Dendritic cell treated with granulocyte-macrophage colony-stimulating factor and Interleukin-4, amounts not matched to agents 40 ng/mL and 50 ng/mL, for 4 days (primary cell): Measurements from ENCODE around the gene WDR45B.

Source experiments
- H3K27ac Mint-ChIP-seq: one replicate; pipeline ENCODE4 v1.8.0; 2022; ENCODE audit warnings: mild to moderate bottlenecking, mixed read lengths
- H3K27me3 Mint-ChIP-seq: one replicate; pipeline ENCODE4 v1.8.0; 2022; ENCODE audit warnings: mild to moderate bottlenecking, mixed read lengths
- H3K36me3 Mint-ChIP-seq: one replicate; pipeline ENCODE4 v1.8.0; 2022; ENCODE audit warnings: low read depth, mixed read lengths
- H3K4me1 Mint-ChIP-seq: one replicate; pipeline ENCODE4 v1.8.0; 2022; ENCODE audit warnings: low read depth, mixed read lengths
- H3K4me3 Mint-ChIP-seq: one replicate; pipeline ENCODE4 v1.8.0; 2022; ENCODE audit warnings: mild to moderate bottlenecking, moderate library complexity, mixed read lengths
- H3K9me3 Mint-ChIP-seq: one replicate; pipeline ENCODE4 v1.8.0; 2022; ENCODE audit warnings: mixed read lengths
- intact Hi-C: fragments of 100-400 bp; cut with micrococcal nuclease; formaldehyde crosslinking; loops from one replicate; pipeline ENCODE4 v1.15.0; 2022

WDR45B gene

DNA sequence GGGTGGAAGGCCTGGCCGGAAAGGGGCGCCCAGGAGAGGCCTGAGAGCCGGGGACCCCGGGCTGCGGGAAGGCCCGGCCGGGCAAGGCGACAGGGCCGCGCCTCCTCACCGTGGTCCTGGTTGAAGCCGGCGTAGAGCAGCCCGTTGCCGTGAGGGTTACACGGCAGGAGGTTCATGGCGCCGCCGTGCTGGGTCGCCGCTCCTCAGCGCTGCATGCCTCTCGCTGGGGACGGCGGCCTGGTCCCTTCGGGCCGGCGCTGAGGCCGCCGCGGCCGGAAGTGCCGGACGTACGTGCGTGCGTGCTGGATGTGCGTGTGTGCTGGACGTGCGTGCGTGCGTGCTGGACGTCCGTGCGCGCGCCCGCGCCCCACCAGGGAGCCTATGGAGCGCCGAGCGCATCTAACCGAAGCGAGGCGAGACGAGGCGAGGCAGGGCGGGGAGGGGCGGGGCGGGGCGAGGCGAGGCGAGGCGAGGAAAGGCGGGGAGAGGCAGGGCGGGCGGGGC is at the start of gene WDR45B:
Gene WDR45B, minus strand, starts transcription at position 280 of the 504 bp plus-strand sequence. Its CDS starts 104 bp downstream, at position 176.
- Mint-ChIP-seq H3K36me3 (peaks cover 34% of the 10 kb centered on the region), H3K27me3 (no peaks in the 10 kb centered on the region), H3K9me3 (no peaks in the 10 kb centered on the region), H3K27ac (peak within 1 kb of the TSS; percentile 66), H3K4me1 (peaks cover 40% of the 10 kb centered on the region), H3K4me3 (peak within 1 kb of the TSS; percentile 81)
- intact Hi-C loops: loop anchor here (2.0 kb wide), 1 partner anchor 103 kb away; no protein-coding TSS in a partner anchor

DNA sequence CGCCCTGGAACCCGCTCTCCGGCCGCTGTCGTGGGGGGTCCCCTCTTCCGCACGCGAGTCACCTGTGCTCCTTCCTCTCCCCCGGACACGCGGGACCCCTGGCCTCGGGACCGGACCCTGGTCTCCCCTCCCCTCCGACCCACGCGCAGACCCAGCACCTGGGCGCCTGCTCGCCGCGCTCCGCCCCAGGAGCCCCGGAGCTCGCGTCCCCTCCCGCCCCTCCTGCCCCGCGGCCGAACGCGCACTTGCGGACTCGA is 49.5 kb upstream of the WDR45B start:
- Mint-ChIP-seq H3K9me3 (peaks cover 13% of the 10 kb centered on the region), H3K27me3 (peaks cover 41% of the 10 kb centered on the region), H3K27ac (no peak overlapping the region), H3K36me3 (no peaks in the 10 kb centered on the region), H3K4me3 (peak overlapping the region; percentile 78), H3K4me1 (peaks cover 17% of the 10 kb centered on the region)
- intact Hi-C loops: no loop called here

DNA sequence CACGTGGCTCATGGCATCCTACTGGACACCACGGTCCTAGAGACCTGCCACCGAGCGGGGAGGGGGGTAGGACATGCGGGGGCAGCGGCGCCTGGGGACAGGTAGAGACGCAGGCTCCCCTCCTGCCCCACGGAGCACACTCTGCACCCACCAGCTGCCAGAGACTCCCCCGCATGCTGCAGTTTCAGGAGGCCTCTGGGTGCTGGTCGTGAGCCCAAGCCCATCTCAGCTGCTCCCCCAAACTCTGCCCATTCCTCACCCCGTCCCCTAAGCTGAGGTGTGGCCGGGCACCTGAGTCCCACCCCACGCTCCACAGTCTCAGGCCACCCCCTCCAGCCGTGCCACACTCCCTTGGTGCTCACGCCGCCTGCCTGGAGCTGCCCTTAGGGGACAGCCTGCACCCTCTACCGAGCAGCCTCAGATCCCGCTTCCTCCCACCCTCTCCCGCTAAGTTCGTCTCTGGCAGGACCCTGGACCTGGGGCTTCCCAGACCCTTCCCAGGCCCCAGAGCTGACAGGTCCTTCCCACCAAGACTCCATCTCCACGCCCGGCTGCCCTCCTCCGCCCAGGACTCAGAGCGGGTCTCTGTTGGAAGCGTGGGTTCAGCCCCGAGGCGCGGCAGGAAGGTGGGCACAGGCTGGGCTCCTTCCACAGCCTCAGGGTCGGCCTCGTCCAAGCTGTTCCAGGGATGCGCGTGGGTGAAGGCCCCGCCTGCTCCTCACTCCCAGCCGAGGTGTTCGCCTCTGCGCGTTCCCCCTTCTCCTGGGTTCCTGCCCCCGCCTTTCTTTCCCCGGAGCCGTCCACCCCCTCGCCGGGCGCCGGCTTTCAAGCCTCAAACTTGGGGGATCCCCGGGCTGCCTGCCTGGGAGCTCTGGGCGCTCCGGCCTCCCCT is 48.9 kb upstream of the WDR45B start:
- Mint-ChIP-seq H3K27me3 (peaks cover 41% of the 10 kb centered on the region), H3K4me3 (peak overlapping the region; percentile 78), H3K9me3 (peaks cover 13% of the 10 kb centered on the region), H3K27ac (no peak overlapping the region), H3K36me3 (no peaks in the 10 kb centered on the region), H3K4me1 (peaks cover 17% of the 10 kb centered on the region)
- intact Hi-C loops: no loop called here

DNA sequence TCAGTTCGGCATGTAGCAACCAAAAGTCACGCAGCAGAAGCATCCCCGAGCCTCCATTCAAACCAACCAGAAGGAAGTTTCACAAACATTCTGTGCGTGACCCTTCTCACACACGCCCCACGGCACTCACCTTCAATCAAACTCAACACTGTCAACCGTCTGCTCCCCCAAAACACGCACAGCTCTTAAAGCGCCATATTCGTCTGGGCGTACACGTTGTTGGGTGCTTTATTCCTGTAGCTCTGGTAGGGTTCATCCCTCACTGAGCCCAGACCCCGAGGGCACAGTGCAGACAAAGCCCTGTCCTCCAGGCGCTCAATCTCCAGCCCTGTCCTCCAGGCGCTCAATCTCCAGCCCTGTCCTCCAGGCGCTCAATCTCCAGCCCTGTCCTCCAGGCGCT is 48.0 kb upstream of the WDR45B start:
- no peak overlapping the region for H3K4me3 Mint-ChIP-seq
- intact Hi-C loops: no loop called here
- no peak overlapping the region for H3K27ac Mint-ChIP-seq
- peaks cover 17% of the 10 kb centered on the region for H3K4me1 Mint-ChIP-seq
- peaks cover 13% of the 10 kb centered on the region for H3K9me3 Mint-ChIP-seq
- H3K36me3 Mint-ChIP-seq: peaks cover 6% of the 10 kb centered on the region
- peaks cover 41% of the 10 kb centered on the region for H3K27me3 Mint-ChIP-seq

DNA sequence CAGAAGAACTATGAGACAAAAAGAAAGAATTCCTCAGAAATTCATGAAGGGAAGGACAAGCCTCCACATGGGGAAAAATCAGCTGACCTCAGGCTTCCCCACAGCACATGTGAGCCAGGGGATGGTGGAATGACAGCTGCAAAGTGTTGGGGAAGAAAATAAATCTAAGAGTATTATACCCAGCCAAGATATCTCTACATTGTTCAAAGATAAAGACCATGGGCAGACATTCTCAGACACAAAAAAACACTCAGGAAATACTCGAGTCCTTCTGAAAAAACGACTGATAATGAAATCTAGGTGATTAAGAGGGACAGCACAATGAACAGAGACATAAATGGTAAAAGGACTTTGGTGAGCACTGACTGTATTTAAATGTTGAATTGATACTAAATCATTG is 46.4 kb upstream of the WDR45B start:
- Mint-ChIP-seq H3K27ac (no peak overlapping the region), H3K36me3 (peaks cover 7% of the 10 kb centered on the region), H3K4me1 (peaks cover 15% of the 10 kb centered on the region), H3K9me3 (peaks cover 13% of the 10 kb centered on the region), H3K4me3 (no peak overlapping the region), H3K27me3 (peaks cover 37% of the 10 kb centered on the region)
- intact Hi-C loops: no loop called here

DNA sequence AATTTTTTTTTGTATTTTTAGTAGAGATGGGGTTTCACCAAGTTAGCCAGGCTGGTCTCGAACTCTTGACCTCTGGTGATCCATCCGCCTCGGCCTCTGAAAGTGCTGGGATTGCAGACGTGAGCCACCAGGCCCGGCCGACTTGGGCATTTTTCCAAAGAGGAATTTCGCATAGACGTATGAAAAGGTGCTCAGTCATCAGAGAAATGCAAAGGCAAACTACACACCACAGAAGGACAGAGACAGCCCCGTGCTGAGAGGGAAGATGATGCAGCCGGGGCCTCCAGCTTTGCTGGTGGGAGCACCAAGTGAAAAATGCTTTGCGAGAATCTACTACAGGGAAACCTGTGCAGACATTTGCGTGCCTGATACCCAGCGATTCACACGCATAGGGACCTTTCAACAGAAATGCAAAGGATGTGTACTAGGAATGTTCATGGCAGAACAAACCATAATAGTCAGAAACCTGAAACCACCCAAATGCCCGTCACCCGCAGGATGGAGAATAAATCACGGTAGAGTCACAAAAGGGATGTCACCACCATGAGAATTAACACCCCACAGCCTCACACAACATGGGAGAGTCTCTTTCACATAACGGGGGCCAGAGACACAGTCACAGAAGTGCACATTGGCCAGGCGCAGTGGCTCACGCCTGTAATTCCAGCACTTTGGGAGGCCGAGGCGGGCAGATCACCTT is 45.1 kb upstream of the WDR45B start:
- intact Hi-C loops: no loop called here
- peaks cover 8% of the 10 kb centered on the region for H3K4me1 Mint-ChIP-seq
- H3K36me3 Mint-ChIP-seq: peaks cover 7% of the 10 kb centered on the region
- peaks cover 13% of the 10 kb centered on the region for H3K9me3 Mint-ChIP-seq
- H3K27me3 Mint-ChIP-seq: peaks cover 31% of the 10 kb centered on the region
- H3K27ac Mint-ChIP-seq: no peak overlapping the region
- H3K4me3 Mint-ChIP-seq: no peak overlapping the region

DNA sequence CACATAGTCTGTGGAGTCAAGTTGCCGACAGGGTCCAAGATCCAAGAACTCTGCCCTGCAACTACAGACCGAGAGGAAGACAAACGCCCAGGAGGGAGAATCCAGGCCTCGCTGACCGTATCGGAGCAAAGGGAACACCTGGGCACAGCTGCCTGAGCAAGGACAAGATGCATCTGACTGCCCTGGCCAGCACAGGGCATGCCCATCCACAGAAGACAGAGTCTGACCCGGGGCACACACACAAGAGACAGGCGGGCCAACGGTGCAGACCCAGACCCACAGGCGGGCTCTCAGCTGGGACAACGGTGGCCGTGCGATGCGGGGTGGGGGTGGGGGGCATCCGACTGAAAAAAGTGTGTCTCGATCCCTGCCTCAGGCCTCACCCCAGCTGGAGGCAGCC is 44.0 kb upstream of the WDR45B start:
- Mint-ChIP-seq H3K27me3 (peaks cover 22% of the 10 kb centered on the region), H3K36me3 (peaks cover 7% of the 10 kb centered on the region), H3K4me3 (no peak overlapping the region), H3K4me1 (peaks cover 5% of the 10 kb centered on the region), H3K27ac (no peak overlapping the region), H3K9me3 (peaks cover 13% of the 10 kb centered on the region)
- intact Hi-C loops: no loop called here

DNA sequence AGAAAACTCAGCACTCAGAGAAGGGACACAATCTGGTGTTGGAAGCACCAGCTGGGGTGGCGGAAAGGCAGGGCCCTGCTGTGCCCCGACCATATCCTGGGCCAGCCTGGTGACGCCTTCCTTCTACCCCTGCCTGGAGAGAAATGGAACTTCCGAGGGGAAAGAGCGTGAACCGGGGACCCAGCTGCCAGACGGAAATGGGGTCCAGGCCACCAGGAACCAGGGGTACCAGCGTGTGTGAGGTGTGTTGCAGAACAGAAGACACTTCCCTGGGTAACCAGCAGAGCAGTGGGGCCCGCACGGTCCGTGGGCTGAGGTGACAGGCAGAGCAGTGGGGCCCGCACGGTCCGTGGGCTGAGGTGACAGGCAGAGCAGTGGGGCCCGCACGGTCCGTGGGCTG is 43.5 kb upstream of the WDR45B start:
- Mint-ChIP-seq H3K4me1 (no peaks in the 10 kb centered on the region), H3K27me3 (peaks cover 17% of the 10 kb centered on the region), H3K36me3 (peaks cover 7% of the 10 kb centered on the region), H3K4me3 (no peak overlapping the region), H3K9me3 (peaks cover 13% of the 10 kb centered on the region), H3K27ac (no peak overlapping the region)
- intact Hi-C loops: no loop called here

DNA sequence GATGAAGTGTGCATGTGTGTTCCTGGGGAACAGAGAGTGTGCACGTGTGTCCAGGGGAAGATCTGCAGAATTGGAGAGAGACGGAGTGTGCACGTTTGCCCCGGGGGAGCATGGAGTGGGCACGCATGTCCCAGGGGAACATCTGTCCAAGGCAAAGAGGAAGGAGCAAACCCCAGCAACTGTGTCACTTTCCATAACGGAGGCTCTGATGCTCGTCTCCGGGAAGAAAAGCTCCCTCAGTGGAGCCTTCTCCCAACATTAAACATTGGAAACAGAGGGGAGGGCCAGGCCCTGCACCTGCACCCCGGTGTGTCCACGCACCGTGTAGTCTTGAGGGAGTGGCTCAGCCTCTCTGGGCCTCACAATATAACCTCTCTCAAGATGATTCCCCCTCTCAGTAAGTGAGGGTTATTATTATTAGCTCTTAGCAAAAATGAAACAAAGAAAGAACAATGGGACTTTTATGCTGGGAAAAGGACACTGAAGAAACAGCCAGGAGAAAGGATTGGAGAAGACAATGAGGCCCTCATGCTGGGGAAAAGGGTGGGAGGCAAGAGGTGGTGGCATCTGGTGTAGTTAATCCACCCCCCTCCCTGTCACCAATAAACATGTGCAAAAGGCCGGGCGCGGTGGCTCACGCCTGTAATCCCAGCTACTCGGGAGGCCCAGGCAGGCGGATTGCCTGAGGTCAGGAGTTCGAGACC is 42.7 kb upstream of the WDR45B start:
- Mint-ChIP-seq H3K27ac (no peak overlapping the region), H3K36me3 (peaks cover 7% of the 10 kb centered on the region), H3K27me3 (peaks cover 11% of the 10 kb centered on the region), H3K9me3 (peaks cover 13% of the 10 kb centered on the region), H3K4me1 (no peaks in the 10 kb centered on the region), H3K4me3 (no peak overlapping the region)
- intact Hi-C loops: no loop called here

DNA sequence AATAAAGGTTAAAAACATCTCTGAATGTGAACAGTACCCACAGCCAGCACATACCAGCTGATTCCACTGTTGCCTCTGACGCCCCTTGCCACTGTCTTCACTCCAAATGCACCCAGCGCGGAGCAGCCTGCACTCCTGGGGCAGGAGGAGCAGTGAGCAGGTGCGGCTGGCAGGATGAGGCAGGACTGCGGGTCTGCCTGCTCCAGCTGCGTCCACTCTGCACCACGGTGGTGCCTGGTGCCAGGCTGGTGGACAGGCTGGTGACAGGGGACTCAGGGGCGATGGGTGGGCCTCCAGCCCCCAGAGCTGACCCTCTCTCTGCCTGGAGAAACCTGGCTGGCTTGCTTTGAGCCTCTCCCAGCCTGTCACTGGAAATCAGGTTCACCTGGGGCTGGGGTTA is 40.8 kb upstream of the WDR45B start:
- peaks cover 7% of the 10 kb centered on the region for H3K4me1 Mint-ChIP-seq
- no peak overlapping the region for H3K27ac Mint-ChIP-seq
- peaks cover under 1% of the 10 kb centered on the region for H3K9me3 Mint-ChIP-seq
- intact Hi-C loops: no loop called here
- H3K4me3 Mint-ChIP-seq: no peak overlapping the region
- no peaks in the 10 kb centered on the region for H3K27me3 Mint-ChIP-seq
- peaks cover 7% of the 10 kb centered on the region for H3K36me3 Mint-ChIP-seq

DNA sequence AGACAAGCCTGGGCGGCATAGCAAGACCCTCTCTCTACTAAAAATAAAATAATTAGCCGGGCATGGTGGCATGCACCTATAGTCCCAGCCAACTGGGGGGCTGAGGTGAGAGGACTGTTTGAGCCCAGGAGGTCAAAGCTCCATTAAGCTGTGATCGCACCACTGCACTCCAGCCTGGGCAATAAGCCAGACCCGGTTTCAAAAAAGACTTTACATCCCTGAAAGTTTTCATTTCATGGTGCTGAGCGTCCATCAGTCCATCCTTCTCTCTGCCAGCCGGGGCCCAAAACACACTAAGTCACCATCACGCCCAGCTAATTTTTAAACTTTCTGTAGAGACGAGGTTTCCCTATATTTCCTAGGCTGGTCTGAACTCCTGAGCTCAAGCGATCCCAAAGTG is 39.6 kb upstream of the WDR45B start:
- H3K36me3 Mint-ChIP-seq: peaks cover 7% of the 10 kb centered on the region
- H3K27ac Mint-ChIP-seq: no peak overlapping the region
- H3K9me3 Mint-ChIP-seq: no peaks in the 10 kb centered on the region
- no peaks in the 10 kb centered on the region for H3K27me3 Mint-ChIP-seq
- peaks cover 7% of the 10 kb centered on the region for H3K4me1 Mint-ChIP-seq
- intact Hi-C loops: no loop called here
- H3K4me3 Mint-ChIP-seq: no peak overlapping the region

DNA sequence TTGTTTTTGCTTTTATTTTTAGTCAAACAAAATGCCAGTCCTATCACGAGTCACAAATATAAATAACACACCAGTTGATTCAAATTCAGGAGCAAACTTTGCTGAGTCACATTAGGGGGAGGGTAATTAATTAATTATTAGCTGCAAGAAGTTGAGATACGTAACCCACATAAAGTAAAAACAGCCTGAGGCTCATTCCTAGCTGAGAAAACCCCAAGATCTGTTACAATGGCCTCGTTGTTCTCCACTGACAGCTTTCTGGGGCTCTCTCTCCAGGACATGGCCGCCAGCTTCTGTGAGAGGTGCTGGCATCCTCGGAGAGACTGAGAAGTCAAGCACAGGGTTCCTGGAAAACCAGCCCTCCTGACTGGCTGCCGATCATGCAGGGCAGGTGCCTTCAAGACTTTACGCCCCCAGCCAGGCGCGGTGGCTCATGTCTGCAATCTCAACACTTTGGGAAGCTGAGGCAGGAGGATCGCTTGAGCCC is 39.2 kb upstream of the WDR45B start:
- Mint-ChIP-seq H3K4me3 (no peak overlapping the region), H3K27me3 (no peaks in the 10 kb centered on the region), H3K4me1 (peaks cover 7% of the 10 kb centered on the region), H3K27ac (no peak overlapping the region), H3K36me3 (peaks cover 7% of the 10 kb centered on the region), H3K9me3 (no peaks in the 10 kb centered on the region)
- intact Hi-C loops: no loop called here

DNA sequence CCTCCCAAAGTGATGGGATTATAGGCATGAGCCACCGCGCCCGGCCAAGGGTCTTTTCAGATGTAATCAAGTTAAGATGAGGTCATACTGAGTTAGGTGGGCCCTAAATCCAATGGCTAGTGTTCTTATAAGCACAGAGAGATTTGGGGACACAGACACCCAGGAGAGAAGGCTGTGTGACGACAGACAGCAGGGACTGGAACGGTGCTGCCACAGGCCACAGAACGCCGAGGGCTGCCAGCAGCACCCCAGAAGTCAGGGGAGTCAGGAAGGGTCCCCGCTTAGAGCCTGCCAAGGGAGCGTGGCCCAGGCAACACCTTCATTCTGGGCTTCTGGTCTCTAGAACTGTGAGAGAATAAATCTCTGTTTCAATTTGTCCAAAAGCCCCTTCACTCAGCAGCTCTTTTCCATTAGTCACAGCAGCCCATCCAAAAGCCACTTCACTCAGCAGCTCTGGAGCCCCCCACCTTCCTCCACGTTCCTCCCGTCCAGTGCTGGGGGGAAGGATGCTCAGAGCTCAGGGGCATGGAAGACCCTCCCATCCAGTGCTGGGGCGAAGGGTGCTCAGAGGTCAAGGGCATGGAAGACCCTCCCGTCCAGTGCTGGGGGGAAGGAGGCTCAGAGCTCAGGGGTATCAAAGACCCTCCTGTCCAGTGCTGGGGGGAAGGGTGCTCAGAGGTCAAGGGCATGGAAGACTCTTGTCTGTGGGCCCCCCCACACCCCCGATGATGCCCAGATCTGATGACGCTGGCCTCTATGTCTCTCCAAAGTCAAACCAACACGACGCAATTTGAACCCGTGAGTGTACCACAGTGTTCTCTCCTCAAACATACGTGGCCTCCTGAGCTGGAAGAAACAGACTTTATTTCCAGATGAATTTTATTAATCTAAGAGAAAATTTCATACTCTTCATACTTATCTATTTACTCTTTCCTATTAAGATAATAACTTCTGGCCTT is 38.4 kb upstream of the WDR45B start:
- Mint-ChIP-seq H3K27ac (no peak overlapping the region), H3K27me3 (no peaks in the 10 kb centered on the region), H3K9me3 (peaks cover 8% of the 10 kb centered on the region), H3K4me1 (peaks cover 7% of the 10 kb centered on the region), H3K36me3 (peaks cover 5% of the 10 kb centered on the region), H3K4me3 (no peak overlapping the region)
- intact Hi-C loops: no loop called here
